Activated naive CD4-positive, alpha-beta T cell treated with anti-CD3 and anti-CD28 coated beads, Interleukin-2, amount 50 U/mL, for 24 hours (primary cell): Measurements from ENCODE around the gene COG5.

ENCODE experiments used
- H3K27ac Mint-ChIP-seq: one replicate; pipeline ENCODE4 v1.8.0; 2021; ENCODE audit warnings: mild to moderate bottlenecking, mixed read lengths
- H3K27me3 Mint-ChIP-seq: one replicate; pipeline ENCODE4 v1.8.0; 2021; ENCODE audit warnings: mixed read lengths
- H3K36me3 Mint-ChIP-seq: one replicate; pipeline ENCODE4 v1.8.0; 2021; ENCODE audit warnings: mixed read lengths
- H3K4me1 Mint-ChIP-seq: one replicate; pipeline ENCODE4 v1.8.0; 2021; ENCODE audit warnings: mixed read lengths
- H3K4me3 Mint-ChIP-seq: one replicate; pipeline ENCODE4 v1.8.0; 2021; ENCODE audit warnings: mild to moderate bottlenecking, mixed read lengths
- H3K9me3 Mint-ChIP-seq: one replicate; pipeline ENCODE4 v1.8.0; 2021; ENCODE audit warnings: mixed read lengths

COG5 gene

GRCh38 chr7:107219563-107220244, 344.0 kb downstream of the COG5 start:
- Mint-ChIP-seq H3K36me3 (peaks cover 43% of the 10 kb centered on the region), H3K27ac (no peak overlapping the region), H3K27me3 (no peaks in the 10 kb centered on the region), H3K9me3 (peaks cover 11% of the 10 kb centered on the region), H3K4me1 (no peaks in the 10 kb centered on the region), H3K4me3 (no peak overlapping the region)

- H3K36me3 Mint-ChIP-seq, result peaks cover 47% of the 10 kb centered on the region
- no peaks in the 10 kb centered on the region for H3K4me1 Mint-ChIP-seq
- no peak overlapping the region for H3K4me3 Mint-ChIP-seq
- H3K9me3 Mint-ChIP-seq, result peaks cover 11% of the 10 kb centered on the region
- H3K27me3 Mint-ChIP-seq, result no peaks in the 10 kb centered on the region
- H3K27ac Mint-ChIP-seq, result no peak overlapping the region
Measured at GRCh38 chr7:107213945-107214344, 349.8 kb downstream of the COG5 start.

- no peak overlapping the region for H3K4me3 Mint-ChIP-seq
- H3K36me3 Mint-ChIP-seq, result peaks cover 44% of the 10 kb centered on the region
- no peaks in the 10 kb centered on the region for H3K4me1 Mint-ChIP-seq
- peaks cover 11% of the 10 kb centered on the region for H3K9me3 Mint-ChIP-seq
- no peaks in the 10 kb centered on the region for H3K27me3 Mint-ChIP-seq
- H3K27ac Mint-ChIP-seq, result no peak overlapping the region
Measured at GRCh38 chr7:107213193-107213788, 350.4 kb downstream of the COG5 start.

- Mint-ChIP-seq H3K4me1 (no peaks in the 10 kb centered on the region), H3K36me3 (peaks cover 41% of the 10 kb centered on the region), H3K4me3 (no peak overlapping the region), H3K27ac (no peak overlapping the region), H3K27me3 (no peaks in the 10 kb centered on the region), H3K9me3 (peaks cover 11% of the 10 kb centered on the region)
Measured at GRCh38 chr7:107212725-107213124, 351.0 kb downstream of the COG5 start.

- peaks cover 27% of the 10 kb centered on the region for H3K36me3 Mint-ChIP-seq
- H3K4me1 Mint-ChIP-seq, result no peaks in the 10 kb centered on the region
- no peaks in the 10 kb centered on the region for H3K27me3 Mint-ChIP-seq
- H3K9me3 Mint-ChIP-seq, result no peaks in the 10 kb centered on the region
- no peak overlapping the region for H3K4me3 Mint-ChIP-seq
- no peak overlapping the region for H3K27ac Mint-ChIP-seq
Measured at GRCh38 chr7:107210400-107210799, 353.3 kb downstream of the COG5 start.

GRCh38 chr7:107209565-107209964, 354.2 kb downstream of the COG5 start:
- no peaks in the 10 kb centered on the region for H3K27me3 Mint-ChIP-seq
- no peaks in the 10 kb centered on the region for H3K9me3 Mint-ChIP-seq
- peaks cover 25% of the 10 kb centered on the region for H3K36me3 Mint-ChIP-seq
- H3K4me1 Mint-ChIP-seq, result no peaks in the 10 kb centered on the region
- H3K27ac Mint-ChIP-seq, result peak overlapping the region; percentile 56
- H3K4me3 Mint-ChIP-seq, result no peak overlapping the region

GRCh38 chr7:107208563-107208962, 355.2 kb downstream of the COG5 start:
- Mint-ChIP-seq H3K27ac (no peak overlapping the region), H3K27me3 (no peaks in the 10 kb centered on the region), H3K4me1 (no peaks in the 10 kb centered on the region), H3K36me3 (peaks cover 22% of the 10 kb centered on the region), H3K4me3 (no peak overlapping the region), H3K9me3 (no peaks in the 10 kb centered on the region)

GRCh38 chr7:107208024-107208521, 355.6 kb downstream of the COG5 start:
- Mint-ChIP-seq H3K4me3 (no peak overlapping the region), H3K27ac (peak overlapping the region; percentile 48), H3K27me3 (no peaks in the 10 kb centered on the region), H3K9me3 (no peaks in the 10 kb centered on the region), H3K36me3 (peaks cover 18% of the 10 kb centered on the region), H3K4me1 (no peaks in the 10 kb centered on the region)

GRCh38 chr7:107207459-107207858, 356.3 kb downstream of the COG5 start:
- no peak overlapping the region for H3K4me3 Mint-ChIP-seq
- no peaks in the 10 kb centered on the region for H3K27me3 Mint-ChIP-seq
- H3K36me3 Mint-ChIP-seq, result peaks cover 19% of the 10 kb centered on the region
- H3K9me3 Mint-ChIP-seq, result no peaks in the 10 kb centered on the region
- H3K27ac Mint-ChIP-seq, result no peak overlapping the region
- H3K4me1 Mint-ChIP-seq, result no peaks in the 10 kb centered on the region

- no peak overlapping the region for H3K4me3 Mint-ChIP-seq
- no peaks in the 10 kb centered on the region for H3K9me3 Mint-ChIP-seq
- no peaks in the 10 kb centered on the region for H3K27me3 Mint-ChIP-seq
- peaks cover 21% of the 10 kb centered on the region for H3K36me3 Mint-ChIP-seq
- H3K4me1 Mint-ChIP-seq, result no peaks in the 10 kb centered on the region
- H3K27ac Mint-ChIP-seq, result no peak overlapping the region
Measured at GRCh38 chr7:107206706-107207105, 357.0 kb downstream of the COG5 start.

- H3K9me3 Mint-ChIP-seq, result no peaks in the 10 kb centered on the region
- no peak overlapping the region for H3K4me3 Mint-ChIP-seq
- peaks cover 22% of the 10 kb centered on the region for H3K36me3 Mint-ChIP-seq
- no peaks in the 10 kb centered on the region for H3K27me3 Mint-ChIP-seq
- no peaks in the 10 kb centered on the region for H3K4me1 Mint-ChIP-seq
- no peak overlapping the region for H3K27ac Mint-ChIP-seq
Measured at GRCh38 chr7:107206136-107206535, 357.6 kb downstream of the COG5 start.

GRCh38 chr7:107203607-107204006, 360.1 kb downstream of the COG5 start:
- Mint-ChIP-seq H3K36me3 (peaks cover 13% of the 10 kb centered on the region), H3K4me3 (no peak overlapping the region)

GRCh38 chr7:107201795-107202450, 361.8 kb downstream of the COG5 start:
- H3K4me3 Mint-ChIP-seq, result no peak overlapping the region
- no peak overlapping the region for H3K27ac Mint-ChIP-seq
- H3K36me3 Mint-ChIP-seq, result peaks cover 13% of the 10 kb centered on the region
- H3K27me3 Mint-ChIP-seq, result no peaks in the 10 kb centered on the region
- peaks cover 3% of the 10 kb centered on the region for H3K4me1 Mint-ChIP-seq
- no peaks in the 10 kb centered on the region for H3K9me3 Mint-ChIP-seq

More at GRCh38 chr7:107203607-107204006, 360.1 kb downstream of the COG5 start:
- H3K27ac Mint-ChIP-seq, result no peak overlapping the region
- no peaks in the 10 kb centered on the region for H3K9me3 Mint-ChIP-seq
- no peaks in the 10 kb centered on the region for H3K4me1 Mint-ChIP-seq
- no peaks in the 10 kb centered on the region for H3K27me3 Mint-ChIP-seq

GRCh38 chr7:107196834-107197610, 366.7 kb downstream of the COG5 start:
- Mint-ChIP-seq H3K27me3 (no peaks in the 10 kb centered on the region), H3K4me3 (no peak overlapping the region), H3K9me3 (no peaks in the 10 kb centered on the region), H3K27ac (peak overlapping the region; percentile 25), H3K36me3 (peaks cover 8% of the 10 kb centered on the region), H3K4me1 (peaks cover 17% of the 10 kb centered on the region)

- Mint-ChIP-seq H3K4me3 (no peak overlapping the region), H3K27ac (peak overlapping the region; percentile 77), H3K9me3 (no peaks in the 10 kb centered on the region), H3K4me1 (peaks cover 17% of the 10 kb centered on the region), H3K36me3 (peaks cover 5% of the 10 kb centered on the region), H3K27me3 (no peaks in the 10 kb centered on the region)
Measured at GRCh38 chr7:107194052-107194451, 369.7 kb downstream of the COG5 start.
